ENCODE measurements around the gene GRID2IP. TPM values are rescaled to one million over a fixed set of nuclear protein-coding genes. Genes with fewer than 3 reads are reported as not detected.
"Not testable (repeated sequence)": the region's sequence is repeated elsewhere in the genome, so short reads cannot be mapped to it uniquely, and the experiment has no call there.

The GRID2IP gene
- total RNA-seq (2012; rRNA removed) = not detected in 2 replicates

DNA sequence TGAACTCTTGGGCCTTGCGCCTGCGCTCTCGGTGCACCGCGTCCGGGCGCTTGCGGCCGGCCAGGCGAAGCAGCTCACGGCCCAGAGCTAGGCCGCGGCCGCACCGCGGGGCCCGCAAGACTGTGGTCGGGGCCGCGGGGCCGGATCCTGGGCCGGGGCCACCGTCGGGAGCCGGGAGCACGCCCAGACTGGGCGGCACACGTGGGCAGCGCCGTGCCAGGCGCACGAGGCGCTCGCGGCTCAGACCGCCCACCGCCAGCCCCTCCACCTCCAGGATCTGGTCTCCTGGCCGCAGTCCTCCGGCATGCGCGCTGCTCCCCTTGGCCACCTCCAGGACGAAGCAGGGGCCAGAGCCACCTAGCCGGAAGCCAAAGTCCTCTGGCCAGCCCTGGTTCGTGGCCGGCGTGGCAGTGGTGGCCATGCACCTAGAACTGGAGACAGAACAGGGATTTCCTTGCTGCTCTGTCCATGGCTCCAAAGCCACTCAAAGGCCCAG, at the start of gene GRID2IP:
Gene GRID2IP (minus strand): TSS at position 446 of the 496 bp plus-strand sequence. CDS start 25 bp downstream, at position 421.
- Histone ChIP-seq H3K9me3 (replicated peaks; ENCODE audit: low read length) (no peaks in the 10 kb centered on the region), H3K9ac (ENCODE audit: low read depth, low read length) (no peak within 1 kb of the TSS), H3K4me1 (ENCODE audit: control insufficient read depth, insufficient read depth, low read length) (no peaks in the 10 kb centered on the region), H3K36me3 (ENCODE audit: insufficient read depth, low read length) (no peaks in the 10 kb centered on the region), H3K27me3 (ENCODE audit: control insufficient read depth, insufficient read depth, low read length) (peaks cover 2% of the 10 kb centered on the region), H3K4me3 (ENCODE audit: low read length) (no peak within 1 kb of the TSS), H3K4me2 (ENCODE audit: low read length) (no peak within 1 kb of the TSS)

DNA sequence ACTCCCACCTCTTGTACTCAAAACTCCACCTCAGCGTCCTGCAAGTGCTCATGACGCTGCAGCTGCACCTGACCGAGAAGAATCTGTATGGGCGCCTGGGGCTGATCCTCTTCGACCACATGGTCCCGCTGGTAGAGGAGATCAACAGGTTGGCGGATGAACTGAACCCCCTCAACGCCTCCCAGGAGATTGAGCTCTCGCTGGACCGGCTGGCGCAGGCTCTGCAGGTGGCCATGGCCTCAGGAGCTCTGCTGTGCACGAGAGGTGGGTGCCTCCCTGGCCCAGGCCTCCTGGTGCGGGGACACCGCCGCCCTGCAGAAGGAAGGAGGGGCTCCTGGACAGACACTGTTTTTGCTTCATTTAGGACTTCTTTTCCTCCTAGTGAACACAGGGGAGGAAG, 48.8 kb upstream of the GRID2IP start:
- Histone ChIP-seq H3K9me3 (replicated peaks; ENCODE audit: low read length) (no peaks in the 10 kb centered on the region), H3K9ac (ENCODE audit: low read depth, low read length) (no peak overlapping the region), H3K4me2 (ENCODE audit: low read length) (no peak overlapping the region), H3K4me3 (ENCODE audit: low read length) (no peak overlapping the region), H3K36me3 (ENCODE audit: insufficient read depth, low read length) (peaks cover 42% of the 10 kb centered on the region), H3K27me3 (ENCODE audit: control insufficient read depth, insufficient read depth, low read length) (no peaks in the 10 kb centered on the region), H3K4me1 (ENCODE audit: control insufficient read depth, insufficient read depth, low read length) (no peaks in the 10 kb centered on the region)

- peaks cover 34% of the 10 kb centered on the region for H3K36me3 ChIP-seq (ENCODE audit: insufficient read depth, low read length)
- H3K4me1 ChIP-seq (ENCODE audit: control insufficient read depth, insufficient read depth, low read length) = peaks cover 11% of the 10 kb centered on the region
- H3K4me3 ChIP-seq (ENCODE audit: low read length) = peak overlapping the region; percentile 80
- no peaks in the 10 kb centered on the region for H3K9me3 ChIP-seq (replicated peaks; ENCODE audit: low read length)
- H3K9ac ChIP-seq (ENCODE audit: low read depth, low read length) = peak overlapping the region; percentile 82
- peak overlapping the region; percentile 89 for H3K4me2 ChIP-seq (ENCODE audit: low read length)
- no peaks in the 10 kb centered on the region for H3K27me3 ChIP-seq (ENCODE audit: control insufficient read depth, insufficient read depth, low read length)
These were observed 39.4 kb upstream of the GRID2IP start for GRCh38 chr7:6590645-6591110.

- H3K4me2 ChIP-seq (ENCODE audit: low read length) = peak within 1 kb of the TSS; percentile 89
- peaks cover 11% of the 10 kb centered on the region for H3K4me1 ChIP-seq (ENCODE audit: control insufficient read depth, insufficient read depth, low read length)
- H3K9ac ChIP-seq (ENCODE audit: low read depth, low read length) = peak within 1 kb of the TSS; percentile 82
- peaks cover 28% of the 10 kb centered on the region for H3K36me3 ChIP-seq (ENCODE audit: insufficient read depth, low read length)
- H3K4me3 ChIP-seq (ENCODE audit: low read length) = peak within 1 kb of the TSS; percentile 80
- H3K27me3 ChIP-seq (ENCODE audit: control insufficient read depth, insufficient read depth, low read length) = no peaks in the 10 kb centered on the region
- no peaks in the 10 kb centered on the region for H3K9me3 ChIP-seq (replicated peaks; ENCODE audit: low read length)
These were observed 38.8 kb upstream of the GRID2IP start, which contains the start of gene INTS15 for GRCh38 chr7:6589829-6590644. INTS15 (plus strand) TSS chr7:6590021; CDS start chr7:6590284, 263 bp downstream.

GRCh38 chr7:6589151-6589828, 38.0 kb upstream of the GRID2IP start:
- H3K4me2 ChIP-seq (ENCODE audit: low read length) = peak overlapping the region; percentile 89
- H3K36me3 ChIP-seq (ENCODE audit: insufficient read depth, low read length) = peaks cover 28% of the 10 kb centered on the region
- H3K4me3 ChIP-seq (ENCODE audit: low read length) = peak overlapping the region; percentile 80
- peak overlapping the region; percentile 52 for H3K9ac ChIP-seq (ENCODE audit: low read depth, low read length)
- peaks cover 11% of the 10 kb centered on the region for H3K4me1 ChIP-seq (ENCODE audit: control insufficient read depth, insufficient read depth, low read length)
- H3K27me3 ChIP-seq (ENCODE audit: control insufficient read depth, insufficient read depth, low read length) = no peaks in the 10 kb centered on the region
- no peaks in the 10 kb centered on the region for H3K9me3 ChIP-seq (replicated peaks; ENCODE audit: low read length)

- Histone ChIP-seq H3K36me3 (ENCODE audit: insufficient read depth, low read length) (peaks cover 24% of the 10 kb centered on the region), H3K4me3 (ENCODE audit: low read length) (no peak overlapping the region), H3K9ac (ENCODE audit: low read depth, low read length) (no peak overlapping the region), H3K9me3 (replicated peaks; ENCODE audit: low read length) (no peaks in the 10 kb centered on the region), H3K4me1 (ENCODE audit: control insufficient read depth, insufficient read depth, low read length) (peaks cover 11% of the 10 kb centered on the region), H3K27me3 (ENCODE audit: control insufficient read depth, insufficient read depth, low read length) (no peaks in the 10 kb centered on the region), H3K4me2 (ENCODE audit: low read length) (no peak overlapping the region)
These were observed 37.3 kb upstream of the GRID2IP start for GRCh38 chr7:6588566-6588965.

GRCh38 chr7:6585746-6586432, 34.6 kb upstream of the GRID2IP start:
- H3K9me3 ChIP-seq (replicated peaks; ENCODE audit: low read length); H3K9ac ChIP-seq (ENCODE audit: low read depth, low read length); H3K4me3 ChIP-seq (ENCODE audit: low read length); H3K27me3 ChIP-seq (ENCODE audit: control insufficient read depth, insufficient read depth, low read length); H3K4me2 ChIP-seq (ENCODE audit: low read length); H3K4me1 ChIP-seq (ENCODE audit: control insufficient read depth, insufficient read depth, low read length): not testable (repeated sequence)
- H3K36me3 ChIP-seq (ENCODE audit: insufficient read depth, low read length) = peaks cover 23% of the 10 kb centered on the region

DNA sequence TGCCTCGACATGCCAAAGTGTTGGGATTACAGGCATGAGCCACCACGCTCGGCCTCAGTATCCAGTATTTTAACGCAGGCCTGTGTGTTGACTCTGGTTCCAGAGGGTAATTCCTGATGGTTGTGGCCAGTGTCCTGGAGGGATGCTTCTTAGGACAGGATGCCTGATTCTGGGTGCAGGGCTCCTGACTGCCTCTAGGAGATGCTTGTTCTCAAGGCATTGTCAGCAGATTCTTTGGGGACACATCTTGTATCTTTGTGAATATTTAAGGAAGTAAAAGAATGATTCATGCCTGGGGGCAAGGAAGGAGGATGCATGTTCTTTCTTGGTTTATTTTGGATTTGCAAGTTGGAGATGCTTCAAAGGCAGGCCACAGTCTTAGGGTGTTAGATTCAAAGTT, 28.2 kb upstream of the GRID2IP start:
- Histone ChIP-seq H3K4me2 (ENCODE audit: low read length) (no peak overlapping the region), H3K9ac (ENCODE audit: low read depth, low read length) (no peak overlapping the region), H3K4me3 (ENCODE audit: low read length) (no peak overlapping the region), H3K36me3 (ENCODE audit: insufficient read depth, low read length) (peaks cover 13% of the 10 kb centered on the region), H3K9me3 (replicated peaks; ENCODE audit: low read length) (no peaks in the 10 kb centered on the region), H3K27me3 (ENCODE audit: control insufficient read depth, insufficient read depth, low read length) (no peaks in the 10 kb centered on the region), H3K4me1 (ENCODE audit: control insufficient read depth, insufficient read depth, low read length) (peaks cover 6% of the 10 kb centered on the region)

DNA sequence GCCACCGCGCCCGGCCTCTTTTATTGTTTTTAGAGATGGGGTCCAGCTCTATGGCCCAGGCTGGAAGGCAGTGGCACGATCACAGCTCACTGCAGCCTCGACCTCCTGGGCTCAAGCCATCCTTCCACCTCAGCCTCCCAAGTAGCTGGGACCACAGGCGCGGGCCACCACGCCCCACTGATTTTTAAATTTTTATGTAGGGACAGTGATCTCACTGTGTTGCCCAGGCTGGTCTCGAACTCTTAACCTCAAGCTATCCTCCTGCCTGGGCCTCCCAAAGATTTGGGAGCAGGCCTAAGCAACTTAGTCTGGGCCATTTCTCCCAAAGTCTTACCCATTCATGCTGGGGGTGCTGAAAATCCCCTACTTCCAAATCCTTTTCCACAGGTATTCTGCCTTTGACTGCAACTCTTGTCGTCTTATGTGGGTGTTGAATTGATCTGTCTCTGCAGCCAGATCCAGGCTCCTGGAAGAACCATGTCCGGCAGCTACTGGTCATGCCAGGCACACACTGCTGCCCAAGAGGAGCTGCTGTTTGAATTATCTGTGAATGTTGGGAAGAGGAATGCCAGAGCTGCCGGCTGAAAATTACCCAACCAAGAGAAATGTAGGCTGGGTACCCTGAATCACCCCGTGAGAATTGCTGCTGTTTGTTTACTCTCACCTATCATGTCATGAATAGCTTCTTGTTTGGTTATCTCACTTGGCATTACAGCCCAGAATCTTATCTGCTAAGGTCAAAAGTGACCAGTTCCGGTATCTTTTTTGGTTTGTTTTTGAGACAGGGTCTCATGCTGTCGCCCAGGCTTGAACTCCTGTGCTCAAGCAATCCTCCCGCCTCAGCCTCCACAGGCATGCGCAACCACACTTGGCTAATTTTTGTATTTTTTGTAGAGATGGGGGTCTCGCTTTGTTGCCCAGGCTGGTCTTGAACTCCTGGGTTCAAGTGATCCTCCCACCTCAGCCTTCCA, 27.1 kb upstream of the GRID2IP start:
- Histone ChIP-seq H3K9ac (ENCODE audit: low read depth, low read length) (peak overlapping the region; percentile 98), H3K9me3 (replicated peaks; ENCODE audit: low read length) (no peaks in the 10 kb centered on the region), H3K36me3 (ENCODE audit: insufficient read depth, low read length) (peaks cover 8% of the 10 kb centered on the region), H3K4me2 (ENCODE audit: low read length) (peak overlapping the region; percentile 90), H3K4me3 (ENCODE audit: low read length) (peak overlapping the region; percentile 96), H3K27me3 (ENCODE audit: control insufficient read depth, insufficient read depth, low read length) (no peaks in the 10 kb centered on the region), H3K4me1 (ENCODE audit: control insufficient read depth, insufficient read depth, low read length) (peaks cover 6% of the 10 kb centered on the region)

- Histone ChIP-seq H3K9ac (ENCODE audit: low read depth, low read length) (peak within 1 kb of the TSS; percentile 98), H3K4me2 (ENCODE audit: low read length) (peak within 1 kb of the TSS; percentile 90), H3K4me1 (ENCODE audit: control insufficient read depth, insufficient read depth, low read length) (peaks cover 6% of the 10 kb centered on the region), H3K9me3 (replicated peaks; ENCODE audit: low read length) (no peaks in the 10 kb centered on the region), H3K27me3 (ENCODE audit: control insufficient read depth, insufficient read depth, low read length) (no peaks in the 10 kb centered on the region), H3K4me3 (ENCODE audit: low read length) (peak within 1 kb of the TSS; percentile 96), H3K36me3 (ENCODE audit: insufficient read depth, low read length) (peaks cover 2% of the 10 kb centered on the region)
These were observed 26.3 kb upstream of the GRID2IP start, which contains the start of gene ZDHHC4 for GRCh38 chr7:6577369-6578113. ZDHHC4 (plus strand) TSS chr7:6577454; CDS start chr7:6580562, 3,108 bp downstream.
